ENCODE data around the gene UNK. TPM values are rescaled to one million over a fixed set of nuclear protein-coding genes. Genes with fewer than 3 reads are reported as not detected.

The UNK gene
- total and polyA plus RNA-seq, 2 donors (not counting 3 experiments of a cell fraction or from before 2014, with no cell fraction given), result 18.0 to 23.2 TPM

- ChIA-PET POLR2A (interaction anchor here (0.7 to 1.0 kb wide), 2 partner anchors 19 to 60 kb away, joined by 3 to 4 read pairs; no protein-coding TSS in a partner anchor), CTCF (interaction anchor here (0.7 to 1.6 kb wide), 7 partner anchors 9 to 29 kb away, joined by 3 to 13 read pairs (median 4); no protein-coding TSS in a partner anchor)
- H3K9ac ChIP-seq (replicated peaks; ENCODE audit: extremely low read depth, insufficient read depth, low read length), result no peak overlapping the region
- H3K9me1 ChIP-seq (replicated peaks; ENCODE audit: control insufficient read depth, extremely low read depth, insufficient read depth, low read length), result no peaks in the 10 kb centered on the region
- H3K9me3 ChIP-seq (replicated peaks; ENCODE audit: control insufficient read depth, insufficient read depth, low read length), result no peaks in the 10 kb centered on the region
- no TSS peak for BruUV-seq (replicated peaks)
- dilution Hi-C loops (cut with MboI; ENCODE audit: extremely low pct_ligation_motif_present, low sequenced_read_pairs) (no loop called here), intact Hi-C loops (cut with micrococcal nuclease) (no loop called here)
- H3K4me1 ChIP-seq (ENCODE audit: control insufficient read depth, extremely low read depth, insufficient read depth, low read length), result peaks cover 16% of the 10 kb centered on the region
- H3K27me3 ChIP-seq (ENCODE audit: control insufficient read depth in 2 of 2, insufficient read depth in 2 of 2, low read length in 2 of 2), result no peaks in the 10 kb centered on the region
- TF ChIP-seq EZH2 (IDR thresholded peaks at IDR 0.05; ENCODE audit: borderline replicate concordance, low read depth, low read length, severe bottlenecking) (no peak), MAX (IDR thresholded peaks at IDR 0.05; ENCODE audit: insufficient read depth, insufficient read length) (no peak), FOS (IDR thresholded peaks at IDR 0.05; ENCODE audit: borderline replicate concordance, insufficient read depth, low read length) (no peak), JUN (IDR thresholded peaks at IDR 0.05; ENCODE audit: borderline replicate concordance, insufficient read depth, insufficient read length, low read depth) (no peak), POLR2AphosphoS5 (IDR thresholded peaks at IDR 0.05; ENCODE audit: insufficient read depth, low read depth, low read length) (no peak), MYC (IDR thresholded peaks at IDR 0.05; ENCODE audit: low read depth, low read length) (no peak), GATA2 (IDR thresholded peaks at IDR 0.05; ENCODE audit: insufficient read depth, insufficient read length, low read depth, low read length) (no peak), CTCF (IDR thresholded peaks at IDR 0.05; ENCODE audit: extremely low read depth in 1 of 2, insufficient read depth in 1 of 2, low read depth in 1 of 2, low read length in 2 of 2) (no peak), POLR2A (IDR thresholded peaks at IDR 0.05; ENCODE audit: low read depth, low read length) (no peak)
- DNase-seq (ENCODE audit: low read depth, low spot score) (no peak), FAIRE-seq (no peak)
- H3K4me2 ChIP-seq (ENCODE audit: insufficient read depth, low read length), result no peak overlapping the region
- no peak overlapping the region for H2AFZ ChIP-seq (ENCODE audit: low read depth, low read length)
- no peaks in the 10 kb centered on the region for H3K36me3 ChIP-seq (ENCODE audit: control insufficient read depth in 2 of 2, extremely low read depth in 1 of 2, insufficient read depth in 2 of 2, low read length in 2 of 2)
- no peaks in the 10 kb centered on the region for H3K79me2 ChIP-seq (ENCODE audit: control insufficient read depth, insufficient read depth, low read length)
- no peaks in the 10 kb centered on the region for H4K20me1 ChIP-seq (replicated peaks; ENCODE audit: control insufficient read depth, extremely low read depth, insufficient read depth, low read length)
- H3K27ac ChIP-seq (ENCODE audit: insufficient read depth, low read depth, low read length), result no peak overlapping the region
- no peak overlapping the region for H3K4me3 ChIP-seq (replicated peaks in 1 of 3; ENCODE audit: insufficient read depth in 1 of 3, low read depth in 1 of 3, low read length in 3 of 3)
These were observed 55.6 kb downstream of the UNK start for GRCh38 chr17:75839942-75840798.
